HL-60 (cell line): Measurements from ENCODE around the gene TRIP10.

Experiments
- CTCF ChIP-seq: IDR thresholded peaks from one replicate; pipeline ENCODE4 v1.5.1; 2011; ENCODE audit warnings: low read length, control low read depth, inconsistent platforms; ENCODE audit not compliant: insufficient read depth
- POLR2AphosphoS5 ChIP-seq: IDR thresholded peaks from 2 replicates; pipeline ENCODE4 v1.6.1; 2012; ENCODE audit warnings: low read depth

GRCh38 chr19:6712692-6713670, 26.5 kb upstream of the TRIP10 start:
- no peak for TF ChIP-seq CTCF
- TF ChIP-seq POLR2AphosphoS5: no peak
